ENCODE results near the gene PPP2R1B.

PPP2R1B gene

DNA sequence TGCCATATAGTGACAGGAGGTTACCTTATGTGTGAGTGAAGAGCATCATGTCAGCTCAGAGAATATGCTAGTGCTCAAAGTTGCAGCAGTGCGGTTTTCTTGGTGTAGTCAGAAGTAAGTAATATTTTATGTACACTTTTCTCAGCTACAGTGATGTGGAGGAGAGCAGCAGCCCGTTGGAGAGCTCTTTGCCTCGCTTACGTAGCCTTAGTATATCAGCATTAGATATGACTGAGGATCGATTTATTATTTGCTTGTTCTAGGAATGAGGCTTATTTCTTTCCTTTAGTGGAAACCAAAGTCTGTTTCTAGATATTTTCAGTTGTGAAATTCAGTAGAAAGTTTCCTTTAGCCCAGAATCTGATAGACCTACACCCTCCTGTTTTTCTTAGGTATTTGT lies 63.6 kb downstream of the PPP2R1B start:
- TF ChIP-seq CEBPB (IDR thresholded peaks at IDR 0.05), result no peak
- TF ChIP-seq CREB1 (IDR thresholded peaks at IDR 0.05; ENCODE audit: low read depth), result no peak
- no peak for TF ChIP-seq EP300 (IDR thresholded peaks at IDR 0.05; ENCODE audit: borderline replicate concordance)
- no peak for TF ChIP-seq ZBTB7A (IDR thresholded peaks at IDR 0.05; ENCODE audit: low read depth)
- TF ChIP-seq FOXM1 (IDR thresholded peaks at IDR 0.05; ENCODE audit: borderline replicate concordance, low read depth), result no peak
- TF ChIP-seq YY1 (IDR thresholded peaks at IDR 0.05; ENCODE audit: low read depth), result no peak
- TF ChIP-seq TAF1 (IDR thresholded peaks at IDR 0.05; ENCODE audit: low read depth), result no peak
- TF ChIP-seq, protein P1, sequence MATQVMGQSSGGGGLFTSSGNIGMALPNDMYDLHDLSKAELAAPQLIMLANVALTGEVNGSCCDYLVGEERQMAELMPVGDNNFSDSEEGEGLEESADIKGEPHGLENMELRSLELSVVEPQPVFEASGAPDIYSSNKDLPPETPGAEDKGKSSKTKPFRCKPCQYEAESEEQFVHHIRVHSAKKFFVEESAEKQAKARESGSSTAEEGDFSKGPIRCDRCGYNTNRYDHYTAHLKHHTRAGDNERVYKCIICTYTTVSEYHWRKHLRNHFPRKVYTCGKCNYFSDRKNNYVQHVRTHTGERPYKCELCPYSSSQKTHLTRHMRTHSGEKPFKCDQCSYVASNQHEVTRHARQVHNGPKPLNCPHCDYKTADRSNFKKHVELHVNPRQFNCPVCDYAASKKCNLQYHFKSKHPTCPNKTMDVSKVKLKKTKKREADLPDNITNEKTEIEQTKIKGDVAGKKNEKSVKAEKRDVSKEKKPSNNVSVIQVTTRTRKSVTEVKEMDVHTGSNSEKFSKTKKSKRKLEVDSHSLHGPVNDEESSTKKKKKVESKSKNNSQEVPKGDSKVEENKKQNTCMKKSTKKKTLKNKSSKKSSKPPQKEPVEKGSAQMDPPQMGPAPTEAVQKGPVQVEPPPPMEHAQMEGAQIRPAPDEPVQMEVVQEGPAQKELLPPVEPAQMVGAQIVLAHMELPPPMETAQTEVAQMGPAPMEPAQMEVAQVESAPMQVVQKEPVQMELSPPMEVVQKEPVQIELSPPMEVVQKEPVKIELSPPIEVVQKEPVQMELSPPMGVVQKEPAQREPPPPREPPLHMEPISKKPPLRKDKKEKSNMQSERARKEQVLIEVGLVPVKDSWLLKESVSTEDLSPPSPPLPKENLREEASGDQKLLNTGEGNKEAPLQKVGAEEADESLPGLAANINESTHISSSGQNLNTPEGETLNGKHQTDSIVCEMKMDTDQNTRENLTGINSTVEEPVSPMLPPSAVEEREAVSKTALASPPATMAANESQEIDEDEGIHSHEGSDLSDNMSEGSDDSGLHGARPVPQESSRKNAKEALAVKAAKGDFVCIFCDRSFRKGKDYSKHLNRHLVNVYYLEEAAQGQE (IDR thresholded peaks at IDR 0.05; ENCODE audit: low read depth), result no peak
- no peak for TF ChIP-seq EGR1 (IDR thresholded peaks at IDR 0.05)
- no peak for TF ChIP-seq RAD21 (IDR thresholded peaks at IDR 0.05; ENCODE audit: low read depth)
- TF ChIP-seq, protein P2, sequence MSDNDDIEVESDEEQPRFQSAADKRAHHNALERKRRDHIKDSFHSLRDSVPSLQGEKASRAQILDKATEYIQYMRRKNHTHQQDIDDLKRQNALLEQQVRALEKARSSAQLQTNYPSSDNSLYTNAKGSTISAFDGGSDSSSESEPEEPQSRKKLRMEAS (IDR thresholded peaks at IDR 0.05), result no peak
- no peak for TF ChIP-seq TCF12 (IDR thresholded peaks at IDR 0.05; ENCODE audit: low read depth)

DNA sequence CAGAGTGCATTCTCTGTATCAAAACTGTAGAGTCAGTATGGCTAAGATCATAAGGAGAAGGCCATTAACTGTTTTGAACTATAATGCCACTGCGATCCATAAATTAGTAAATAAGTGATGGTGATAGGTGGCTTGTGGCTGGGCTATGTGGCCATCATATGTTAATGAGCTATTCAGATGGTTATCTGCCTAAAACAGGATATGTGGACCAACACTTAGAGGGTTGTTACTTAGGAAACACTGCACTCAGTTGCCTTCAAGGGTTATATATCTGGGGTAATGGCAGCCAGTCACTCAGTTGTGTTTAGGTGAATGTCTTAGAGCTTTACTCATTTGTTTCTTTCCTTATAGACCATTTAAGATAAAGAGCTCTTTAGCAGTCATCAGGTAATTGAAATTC lies 66.0 kb downstream of the PPP2R1B start:
- no peak for TF ChIP-seq YY1 (IDR thresholded peaks at IDR 0.05; ENCODE audit: low read depth)
- no peak for TF ChIP-seq EP300 (IDR thresholded peaks at IDR 0.05; ENCODE audit: borderline replicate concordance)
- TF ChIP-seq, protein P1 (IDR thresholded peaks at IDR 0.05; ENCODE audit: low read depth), result no peak
- no peak for TF ChIP-seq ZBTB7A (IDR thresholded peaks at IDR 0.05; ENCODE audit: low read depth)
- TF ChIP-seq, protein P3, sequence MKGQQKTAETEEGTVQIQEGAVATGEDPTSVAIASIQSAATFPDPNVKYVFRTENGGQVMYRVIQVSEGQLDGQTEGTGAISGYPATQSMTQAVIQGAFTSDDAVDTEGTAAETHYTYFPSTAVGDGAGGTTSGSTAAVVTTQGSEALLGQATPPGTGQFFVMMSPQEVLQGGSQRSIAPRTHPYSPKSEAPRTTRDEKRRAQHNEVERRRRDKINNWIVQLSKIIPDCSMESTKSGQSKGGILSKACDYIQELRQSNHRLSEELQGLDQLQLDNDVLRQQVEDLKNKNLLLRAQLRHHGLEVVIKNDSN (IDR thresholded peaks at IDR 0.05), result no peak
- no peak for TF ChIP-seq TCF12 (IDR thresholded peaks at IDR 0.05; ENCODE audit: low read depth)
- TF ChIP-seq, protein P2 (IDR thresholded peaks at IDR 0.05), result no peak
- TF ChIP-seq EGR1 (IDR thresholded peaks at IDR 0.05), result no peak
- TF ChIP-seq RAD21 (IDR thresholded peaks at IDR 0.05; ENCODE audit: low read depth), result no peak

DNA sequence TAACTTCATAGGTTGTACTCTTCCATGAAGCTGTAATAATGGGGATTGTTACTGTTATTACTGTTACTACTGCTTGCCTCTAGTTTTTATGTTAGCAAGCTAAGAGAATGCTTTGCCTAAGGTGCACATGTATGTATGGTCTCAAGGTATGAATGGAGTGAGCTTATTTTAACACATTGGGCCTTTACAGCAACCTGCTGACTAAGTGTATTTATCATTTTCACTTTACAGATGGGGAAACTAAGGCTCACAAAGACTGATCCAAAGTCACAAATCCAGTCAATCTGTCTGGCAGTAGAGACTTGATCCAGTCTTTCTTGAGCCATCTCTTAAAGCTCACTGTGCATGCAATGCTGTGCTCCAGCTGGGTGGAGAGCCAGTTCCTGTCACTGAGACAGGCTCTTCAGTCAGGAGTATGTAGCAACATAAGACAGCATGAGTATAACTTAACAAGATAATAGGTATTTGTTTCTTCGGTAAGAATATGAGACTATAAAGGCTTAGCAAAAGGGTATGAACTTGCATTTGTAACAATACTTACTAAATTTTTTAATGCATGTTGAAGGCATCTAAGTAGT lies 66.5 kb downstream of the PPP2R1B start:
- TF ChIP-seq FOXM1 (IDR thresholded peaks at IDR 0.05; ENCODE audit: borderline replicate concordance, low read depth) (no peak), EP300 (IDR thresholded peaks at IDR 0.05; ENCODE audit: borderline replicate concordance) (no peak), TEAD4 (IDR thresholded peaks at IDR 0.05) (no peak)

DNA sequence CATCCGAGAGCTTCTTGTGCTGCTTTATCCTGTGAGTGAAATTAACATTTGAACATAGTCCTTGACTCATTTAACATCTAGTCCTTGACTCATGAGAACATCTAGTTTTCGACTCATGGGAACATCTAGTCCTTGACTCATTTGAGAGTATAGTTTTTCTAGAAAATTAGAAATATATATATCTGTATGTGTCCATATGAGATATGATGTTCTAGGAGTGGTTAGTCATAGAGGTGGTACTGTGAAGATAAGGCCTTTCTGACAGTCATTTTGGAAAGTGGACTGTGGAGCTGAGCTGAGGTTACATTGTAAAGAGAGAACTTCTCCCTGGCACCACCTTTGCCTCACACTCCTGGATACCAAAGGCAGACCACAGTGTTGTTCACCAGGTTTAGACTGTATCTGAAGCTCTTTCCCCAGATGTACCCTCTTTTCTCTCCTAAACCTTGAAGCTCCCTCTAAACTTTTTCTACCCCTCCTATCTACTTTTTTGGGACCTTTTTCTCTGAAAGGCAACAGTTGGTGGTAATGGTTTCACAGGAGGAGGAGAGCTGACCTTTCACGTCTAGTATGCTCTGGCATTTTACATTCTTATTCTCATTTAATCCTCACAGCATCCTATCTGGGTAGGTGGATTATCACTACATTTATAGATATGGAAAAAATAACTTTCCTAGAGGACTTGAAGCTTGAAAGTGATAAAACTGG lies 67.2 kb downstream of the PPP2R1B start:
- TF ChIP-seq NFIC (IDR thresholded peaks at IDR 0.05), result no peak
- TF ChIP-seq, protein P3 (IDR thresholded peaks at IDR 0.05), result no peak
- no peak for TF ChIP-seq CREB1 (IDR thresholded peaks at IDR 0.05; ENCODE audit: low read depth)

DNA sequence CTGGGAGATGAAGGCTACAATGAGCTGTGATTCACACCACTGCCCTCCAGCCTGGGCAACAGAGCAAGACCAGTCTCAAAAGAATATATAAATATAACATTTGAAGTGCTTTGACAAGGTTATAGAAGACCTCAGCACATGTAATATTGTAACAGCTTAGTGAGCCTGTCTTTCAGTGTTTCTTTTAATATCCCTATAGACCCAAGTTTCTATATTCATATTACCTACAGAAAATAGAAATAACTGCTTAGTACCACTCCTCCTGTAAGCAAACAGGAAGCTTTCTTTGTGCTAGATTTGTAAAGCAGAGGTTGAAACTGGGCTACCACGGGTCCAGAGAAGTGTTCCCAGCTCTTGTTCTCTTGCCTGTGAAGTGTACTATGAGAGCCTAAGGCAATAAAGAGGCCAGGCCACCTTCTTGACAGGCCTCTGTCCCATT lies 68.2 kb downstream of the PPP2R1B start:
- TF ChIP-seq FOXM1 (IDR thresholded peaks at IDR 0.05; ENCODE audit: borderline replicate concordance, low read depth), result no peak
- TF ChIP-seq ZBTB7A (IDR thresholded peaks at IDR 0.05; ENCODE audit: low read depth), result no peak
- TF ChIP-seq CEBPB (IDR thresholded peaks at IDR 0.05), result no peak
- no peak for TF ChIP-seq CREB1 (IDR thresholded peaks at IDR 0.05; ENCODE audit: low read depth)
- TF ChIP-seq EP300 (IDR thresholded peaks at IDR 0.05; ENCODE audit: borderline replicate concordance), result no peak
- TF ChIP-seq TCF12 (IDR thresholded peaks at IDR 0.05; ENCODE audit: low read depth), result no peak
- TF ChIP-seq, protein P1 (IDR thresholded peaks at IDR 0.05; ENCODE audit: low read depth), result no peak
- TF ChIP-seq NFIC (IDR thresholded peaks at IDR 0.05), result no peak
- TF ChIP-seq TAF1 (IDR thresholded peaks at IDR 0.05; ENCODE audit: low read depth), result no peak
- TF ChIP-seq, protein P3 (IDR thresholded peaks at IDR 0.05), result no peak
- TF ChIP-seq EGR1 (IDR thresholded peaks at IDR 0.05), result no peak
- no peak for TF ChIP-seq RAD21 (IDR thresholded peaks at IDR 0.05; ENCODE audit: low read depth)
- TF ChIP-seq TEAD4 (IDR thresholded peaks at IDR 0.05), result no peak
- TF ChIP-seq, protein P2 (IDR thresholded peaks at IDR 0.05), result no peak
- TF ChIP-seq YY1 (IDR thresholded peaks at IDR 0.05; ENCODE audit: low read depth), result no peak
